ENCODE data around the gene ULBP1. TPM values are rescaled to one million over a fixed set of nuclear protein-coding genes. Genes with fewer than 3 reads are reported as not detected.
"Not testable (repeated sequence)": the region's sequence is repeated elsewhere in the genome, so short reads cannot be mapped to it uniquely, and the experiment has no call there.

Gene ULBP1
- total RNA-seq, 4 donors from 2014 or later: 0.34 to 0.47 TPM; not detected in 2

- DNase-seq (ENCODE audit: low spot score in 2 of 2): no peak
- peaks cover 86% of the 10 kb centered on the region for H3K27me3 ChIP-seq
- H3K4me3 ChIP-seq: no peak overlapping the region
- no peak overlapping the region for H3K27ac ChIP-seq
- WGBS: 81% methylated on average over 2 of the region's 2 CpGs
- no peaks in the 10 kb centered on the region for H3K36me3 ChIP-seq
- peaks cover 4% of the 10 kb centered on the region for H3K4me1 ChIP-seq
- TF ChIP-seq POLR2A (IDR thresholded peaks at IDR 0.05) (no peak), POLR2AphosphoS5 (IDR thresholded peaks at IDR 0.05) (no peak), EP300 (IDR thresholded peaks at IDR 0.05) (no peak)
- no peaks in the 10 kb centered on the region for H3K9me3 ChIP-seq
Measured at GRCh38 chr6:149999636-150000035, 35.9 kb downstream of the ULBP1 start.

- H3K9me3 ChIP-seq: no peaks in the 10 kb centered on the region
- H3K4me1 ChIP-seq: peaks cover 16% of the 10 kb centered on the region
- TF ChIP-seq CTCF (IDR thresholded peaks at IDR 0.05) (no peak), POLR2A (IDR thresholded peaks at IDR 0.05) (no peak), EP300 (IDR thresholded peaks at IDR 0.05) (no peak), POLR2AphosphoS5 (IDR thresholded peaks at IDR 0.05) (no peak)
- peaks cover 84% of the 10 kb centered on the region for H3K27me3 ChIP-seq
- no peak overlapping the region for H3K4me3 ChIP-seq
- H3K27ac ChIP-seq: no peak overlapping the region
- WGBS: 67% methylated on average over 3 of the region's 3 CpGs
- DNase-seq (ENCODE audit: low spot score in 2 of 2): no peak
- H3K36me3 ChIP-seq: no peaks in the 10 kb centered on the region
Measured at GRCh38 chr6:150001295-150002008, 37.7 kb downstream of the ULBP1 start.

GRCh38 chr6:150002710-150003109 is 39.0 kb downstream of the ULBP1 start:
- 90% methylated on average over 2 of the region's 2 CpGs for whole genome bisulfite sequencing
- DNase-seq (ENCODE audit: low spot score in 2 of 2): no peak
- Histone ChIP-seq H3K4me1 (peaks cover 16% of the 10 kb centered on the region), H3K36me3 (no peaks in the 10 kb centered on the region), H3K27ac (no peak overlapping the region), H3K9me3 (no peaks in the 10 kb centered on the region), H3K27me3 (peaks cover 81% of the 10 kb centered on the region), H3K4me3 (no peak overlapping the region)
- no peak for TF ChIP-seq POLR2AphosphoS5 (IDR thresholded peaks at IDR 0.05)
- no peak for TF ChIP-seq CTCF (IDR thresholded peaks at IDR 0.05)
- no peak for TF ChIP-seq POLR2A (IDR thresholded peaks at IDR 0.05)
- TF ChIP-seq EP300 (IDR thresholded peaks at IDR 0.05): no peak

- H3K4me1 ChIP-seq: peaks cover 18% of the 10 kb centered on the region
- not testable (repeated sequence) for DNase-seq (ENCODE audit: low spot score in 2 of 2); H3K27ac ChIP-seq; H3K4me3 ChIP-seq; H3K9me3 ChIP-seq; H3K36me3 ChIP-seq
- H3K27me3 ChIP-seq: peaks cover 84% of the 10 kb centered on the region
- 92% methylated on average over 2 of the region's 3 CpGs for WGBS
Measured at GRCh38 chr6:150003599-150003998, 39.9 kb downstream of the ULBP1 start.

- Histone ChIP-seq H3K4me1 (peaks cover 19% of the 10 kb centered on the region), H3K27ac (no peak overlapping the region), H3K4me3 (peak overlapping the region; percentile 59), H3K9me3 (no peaks in the 10 kb centered on the region), H3K27me3 (peaks cover 84% of the 10 kb centered on the region), H3K36me3 (no peaks in the 10 kb centered on the region)
- no peak for DNase-seq (ENCODE audit: low spot score in 2 of 2)
- TF ChIP-seq EP300 (IDR thresholded peaks at IDR 0.05) (no peak), CTCF (IDR thresholded peaks at IDR 0.05) (no peak), POLR2AphosphoS5 (IDR thresholded peaks at IDR 0.05) (no peak), POLR2A (IDR thresholded peaks at IDR 0.05) (no peak)
- WGBS: 45% methylated on average over 13 of the region's 14 CpGs
Measured at GRCh38 chr6:150004101-150004782, 40.5 kb downstream of the ULBP1 start.
